WTC11 (cell line): Measurements from ENCODE around the gene HHAT. TPM values are rescaled to one million over a fixed set of nuclear protein-coding genes. Genes with fewer than 3 reads are reported as not detected.

Experiments
- ATAC-seq: fragments of 200-7000 bp; cut with Tn5 transposase; 2 replicates; pipeline ENCODE4 v1.10.0; 2021; ENCODE audit warnings: mild to moderate bottlenecking, moderate library complexity
- CTCF ChIA-PET: fragments of 300-600 bp; sonication (Branson Sonifier 250); formaldehyde crosslinking; loops from one replicate; lab custom pipeline; 2021; ENCODE audit warnings: antibody characterized with exemption; lab: Charles Lee
- POLR2A ChIA-PET: fragments of 350-600 bp; sonication (Branson Sonifier 250); formaldehyde crosslinking; loops from one replicate; lab custom pipeline; 2021; ENCODE audit warnings: antibody characterized with exemption; lab: Charles Lee
- DNase-seq: peaks from one replicate; pipeline ENCODE4 v3.0.0; 2021; ENCODE audit warnings: low spot score
- H3K27ac Mint-ChIP-seq: 2 replicates; pipeline ENCODE4 v1.8.0; 2021; ENCODE audit warnings: mixed read lengths
- H3K27me3 Mint-ChIP-seq: 2 replicates; pipeline ENCODE4 v1.8.0; 2021; ENCODE audit warnings: low read depth, mild to moderate bottlenecking, moderate library complexity, mixed read lengths
- H3K36me3 Mint-ChIP-seq: 2 replicates; pipeline ENCODE4 v1.8.0; 2021; ENCODE audit warnings: mixed read lengths
- H3K4me1 Mint-ChIP-seq: 2 replicates; pipeline ENCODE4 v1.8.0; 2022; ENCODE audit warnings: mixed read lengths
- H3K4me3 Mint-ChIP-seq: 2 replicates; pipeline ENCODE4 v1.8.0; 2021; ENCODE audit warnings: mild to moderate bottlenecking, moderate library complexity, mixed read lengths
- H3K9me3 Mint-ChIP-seq: 2 replicates; pipeline ENCODE4 v1.8.0; 2021; ENCODE audit warnings: mixed read lengths
- CREB1 ChIP-seq: sonication (generic); formaldehyde crosslinking; IDR thresholded peaks from 2 replicates; pipeline ENCODE4 v1.8.0; 2023; ENCODE audit warnings: mild to moderate bottlenecking, missing genetic modification reagents
- CREM ChIP-seq: sonication (generic); formaldehyde crosslinking; IDR thresholded peaks from 2 replicates; pipeline ENCODE4 v1.8.1; 2022; ENCODE audit warnings: mild to moderate bottlenecking, missing genetic modification reagents, moderate library complexity
- FOXP1 ChIP-seq: sonication (generic); formaldehyde crosslinking; IDR thresholded peaks from 2 replicates; pipeline ENCODE4 v1.8.0; 2022; ENCODE audit warnings: missing genetic modification reagents, mild to moderate bottlenecking, moderate library complexity, borderline replicate concordance
- GABPB1 ChIP-seq: sonication (generic); formaldehyde crosslinking; IDR thresholded peaks from 2 replicates; pipeline ENCODE4 v1.8.1; 2023; ENCODE audit warnings: mild to moderate bottlenecking, missing genetic modification reagents
- IRF2 ChIP-seq: sonication (generic); formaldehyde crosslinking; IDR thresholded peaks from 2 replicates; pipeline ENCODE4 v1.8.0; 2022; ENCODE audit warnings: low read depth, missing genetic modification reagents, borderline replicate concordance
- JAZF1 ChIP-seq: fragments of 250-450 bp; sonication (Bioruptor Pico); IDR thresholded peaks from 2 replicates; pipeline ENCODE4 v1.9.0; 2021; ENCODE audit warnings: moderate library complexity, mild to moderate bottlenecking, inconsistent platforms
- JUN ChIP-seq: sonication (generic); formaldehyde crosslinking; IDR thresholded peaks from 2 replicates; pipeline ENCODE4 v1.8.0; 2023; ENCODE audit warnings: mild to moderate bottlenecking, missing genetic modification reagents
- KAT7 ChIP-seq: sonication (generic); formaldehyde crosslinking; IDR thresholded peaks from 2 replicates; pipeline ENCODE4 v1.8.1; 2023; ENCODE audit warnings: missing genetic modification reagents, mild to moderate bottlenecking, borderline replicate concordance
- NFE2L1 ChIP-seq: sonication (generic); formaldehyde crosslinking; IDR thresholded peaks from 2 replicates; pipeline ENCODE4 v1.8.1; 2023; ENCODE audit warnings: missing genetic modification reagents
- PRRX2 ChIP-seq: fragments of 250-450 bp; sonication (Bioruptor Pico); IDR thresholded peaks from 2 replicates; pipeline ENCODE4 v1.8.0; 2021; ENCODE audit warnings: mild to moderate bottlenecking
- ZNF232 ChIP-seq: sonication (generic); formaldehyde crosslinking; IDR thresholded peaks from 2 replicates; pipeline ENCODE4 v1.8.0; 2022; ENCODE audit warnings: mild to moderate bottlenecking, missing genetic modification reagents
- ZNF396 ChIP-seq: fragments of 250-450 bp; sonication (Bioruptor Pico); IDR thresholded peaks from 2 replicates; pipeline ENCODE4 v1.8.0; 2021; ENCODE audit warnings: mild to moderate bottlenecking, moderate library complexity, borderline replicate concordance
- total RNA-seq: library from RNA; stranded (reverse); gene quantifications from 3 replicates; pipeline ENCODE4 v1.2.3, GENCODE V29; 2021
- TF ChIP-seq, protein P1 (sequence below): sonication (generic); formaldehyde crosslinking; IDR thresholded peaks from 2 replicates; pipeline ENCODE4 v1.8.1; 2022; ENCODE audit warnings: mild to moderate bottlenecking, missing genetic modification reagents, moderate library complexity, borderline replicate concordance
- TF ChIP-seq, protein P2 (sequence below): sonication (generic); formaldehyde crosslinking; IDR thresholded peaks from 2 replicates; pipeline ENCODE4 v1.8.1; 2022; ENCODE audit warnings: missing genetic modification reagents, borderline replicate concordance
- TF ChIP-seq, protein P3 (sequence below): sonication (generic); formaldehyde crosslinking; IDR thresholded peaks from 2 replicates; pipeline ENCODE4 v1.8.1; 2022; ENCODE audit warnings: mild to moderate bottlenecking, moderate library complexity, missing genetic modification reagents
- TF ChIP-seq, protein P4 (sequence below): fragments of 250-450 bp; sonication (Bioruptor Pico); IDR thresholded peaks from 2 replicates; pipeline ENCODE4 v1.9.0; 2021; ENCODE audit warnings: moderate library complexity, mild to moderate bottlenecking, inconsistent platforms, borderline replicate concordance
- TF ChIP-seq, protein P5 (sequence below): fragments of 200-600 bp; IDR thresholded peaks from 2 replicates; pipeline ENCODE4 v1.8.0; 2022; ENCODE audit warnings: antibody characterized with exemption
- TF ChIP-seq, protein P6 (sequence below): sonication (generic); formaldehyde crosslinking; conservative IDR thresholded peaks from 2 replicates; pipeline ENCODE4 v1.8.1; 2023; ENCODE audit warnings: mild to moderate bottlenecking, low read depth, missing genetic modification reagents, moderate library complexity
- TF ChIP-seq, protein P7 (sequence below): sonication (generic); formaldehyde crosslinking; conservative IDR thresholded peaks from 2 replicates; pipeline ENCODE4 v1.8.1; 2022; ENCODE audit warnings: mild to moderate bottlenecking, missing genetic modification reagents
- TF ChIP-seq, protein P8 (sequence below): sonication (generic); formaldehyde crosslinking; IDR thresholded peaks from 2 replicates; pipeline ENCODE4 v1.8.0; 2022; ENCODE audit warnings: mild to moderate bottlenecking, missing genetic modification reagents

The HHAT gene
- total RNA-seq, 1 experiment from 2014 or later: 0.39 TPM

DNA sequence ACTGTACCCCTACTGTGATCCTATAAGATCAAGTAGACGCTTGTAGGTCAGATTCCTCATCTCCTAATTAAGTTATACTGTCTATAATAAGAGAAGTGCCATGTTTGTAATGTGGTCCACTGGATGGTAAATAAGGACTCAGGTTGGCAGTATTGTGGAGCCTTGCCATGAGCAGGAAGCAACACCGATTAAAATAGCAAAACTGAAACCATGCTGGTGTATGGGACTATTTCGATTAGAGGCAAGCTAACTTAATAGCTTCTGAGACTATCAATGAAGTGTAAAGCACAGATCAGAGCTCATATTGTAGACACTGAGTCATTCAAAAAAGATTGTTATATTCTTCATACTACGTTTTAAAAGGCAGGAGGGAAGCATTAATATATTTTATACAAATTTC lies 348.8 kb downstream of the HHAT start (continued):
- TF ChIP-seq, protein P1, sequence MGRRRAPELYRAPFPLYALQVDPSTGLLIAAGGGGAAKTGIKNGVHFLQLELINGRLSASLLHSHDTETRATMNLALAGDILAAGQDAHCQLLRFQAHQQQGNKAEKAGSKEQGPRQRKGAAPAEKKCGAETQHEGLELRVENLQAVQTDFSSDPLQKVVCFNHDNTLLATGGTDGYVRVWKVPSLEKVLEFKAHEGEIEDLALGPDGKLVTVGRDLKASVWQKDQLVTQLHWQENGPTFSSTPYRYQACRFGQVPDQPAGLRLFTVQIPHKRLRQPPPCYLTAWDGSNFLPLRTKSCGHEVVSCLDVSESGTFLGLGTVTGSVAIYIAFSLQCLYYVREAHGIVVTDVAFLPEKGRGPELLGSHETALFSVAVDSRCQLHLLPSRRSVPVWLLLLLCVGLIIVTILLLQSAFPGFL (CRISPR knock-in tag): no peak

DNA sequence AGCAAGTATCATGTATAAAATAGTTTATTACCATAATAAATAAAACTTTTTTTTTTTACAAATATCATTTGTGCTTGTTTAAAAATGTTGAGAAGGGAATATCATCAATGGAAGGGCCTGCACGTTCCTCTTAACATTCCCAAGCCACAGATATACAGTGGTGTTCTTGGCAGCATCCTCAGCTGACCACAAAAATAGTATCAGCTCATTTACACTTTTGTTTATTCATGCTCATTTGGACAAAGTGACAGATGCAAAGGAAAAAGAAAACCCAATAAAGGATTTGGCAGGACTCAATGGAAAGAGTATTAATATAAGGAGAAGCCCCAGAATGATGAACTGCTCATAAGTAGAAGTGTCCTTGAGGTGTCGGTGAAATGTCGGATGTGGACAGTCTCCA lies 349.6 kb downstream of the HHAT start:
- DNase-seq (no peak), ATAC-seq (no peak)
- Mint-ChIP-seq H3K27me3 (no peaks in the 10 kb centered on the region), H3K4me1 (no peaks in the 10 kb centered on the region), H3K4me3 (no peak overlapping the region), H3K27ac (no peak overlapping the region), H3K36me3 (no peaks in the 10 kb centered on the region), H3K9me3 (no peaks in the 10 kb centered on the region)
- CTCF ChIA-PET: interaction anchor here (0.5 kb wide), 1 partner anchor 60 kb away, joined by 3 read pairs; no protein-coding TSS in a partner anchor
- no peak for TF ChIP-seq ZNF396 (CRISPR knock-in tag)
- no peak for TF ChIP-seq KAT7 (CRISPR knock-in tag)
- no peak for TF ChIP-seq FOXP1 (CRISPR knock-in tag)
- TF ChIP-seq, protein P2, sequence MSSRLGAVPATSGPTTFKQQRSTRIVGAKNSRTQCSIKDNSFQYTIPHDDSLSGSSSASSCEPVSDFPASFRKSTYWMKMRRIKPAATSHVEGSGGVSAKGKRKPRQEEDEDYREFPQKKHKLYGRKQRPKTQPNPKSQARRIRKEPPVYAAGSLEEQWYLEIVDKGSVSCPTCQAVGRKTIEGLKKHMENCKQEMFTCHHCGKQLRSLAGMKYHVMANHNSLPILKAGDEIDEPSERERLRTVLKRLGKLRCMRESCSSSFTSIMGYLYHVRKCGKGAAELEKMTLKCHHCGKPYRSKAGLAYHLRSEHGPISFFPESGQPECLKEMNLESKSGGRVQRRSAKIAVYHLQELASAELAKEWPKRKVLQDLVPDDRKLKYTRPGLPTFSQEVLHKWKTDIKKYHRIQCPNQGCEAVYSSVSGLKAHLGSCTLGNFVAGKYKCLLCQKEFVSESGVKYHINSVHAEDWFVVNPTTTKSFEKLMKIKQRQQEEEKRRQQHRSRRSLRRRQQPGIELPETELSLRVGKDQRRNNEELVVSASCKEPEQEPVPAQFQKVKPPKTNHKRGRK (CRISPR knock-in tag): no peak
- TF ChIP-seq, protein P3, sequence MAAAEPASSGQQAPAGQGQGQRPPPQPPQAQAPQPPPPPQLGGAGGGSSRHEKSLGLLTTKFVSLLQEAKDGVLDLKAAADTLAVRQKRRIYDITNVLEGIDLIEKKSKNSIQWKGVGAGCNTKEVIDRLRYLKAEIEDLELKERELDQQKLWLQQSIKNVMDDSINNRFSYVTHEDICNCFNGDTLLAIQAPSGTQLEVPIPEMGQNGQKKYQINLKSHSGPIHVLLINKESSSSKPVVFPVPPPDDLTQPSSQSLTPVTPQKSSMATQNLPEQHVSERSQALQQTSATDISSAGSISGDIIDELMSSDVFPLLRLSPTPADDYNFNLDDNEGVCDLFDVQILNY (CRISPR knock-in tag): no peak
- TF ChIP-seq CREB1 (CRISPR knock-in tag): no peak
- TF ChIP-seq JAZF1 (CRISPR knock-in tag): no peak
- POLR2A ChIA-PET: no interaction called here

DNA sequence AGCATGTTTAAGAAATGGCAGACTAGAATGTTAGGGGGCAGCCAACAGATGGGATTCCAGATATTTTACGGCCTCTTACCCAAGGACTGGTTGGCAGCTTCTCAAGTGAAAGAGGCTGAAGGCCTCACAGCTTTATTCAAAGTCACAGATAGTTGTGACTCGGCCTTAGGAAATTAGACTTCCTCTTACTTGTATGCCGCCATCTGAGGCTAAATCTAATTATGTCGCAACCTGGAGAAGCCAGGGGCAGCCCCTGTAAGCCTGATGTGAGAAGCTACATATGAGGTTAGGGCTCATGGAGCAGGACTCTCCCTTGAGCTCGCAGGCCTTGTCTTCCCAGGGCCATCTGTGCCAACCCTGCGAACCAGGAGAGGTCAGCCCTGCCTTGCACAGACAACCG lies 352.5 kb downstream of the HHAT start:
- H3K4me3 Mint-ChIP-seq: no peak overlapping the region
- POLR2A ChIA-PET: no interaction called here
- H3K4me1 Mint-ChIP-seq: no peaks in the 10 kb centered on the region
- H3K36me3 Mint-ChIP-seq: no peaks in the 10 kb centered on the region
- no peak overlapping the region for H3K27ac Mint-ChIP-seq
- ATAC-seq: no peak
- H3K9me3 Mint-ChIP-seq: no peaks in the 10 kb centered on the region
- no peaks in the 10 kb centered on the region for H3K27me3 Mint-ChIP-seq
- DNase-seq: no peak
- CTCF ChIA-PET: no interaction called here
- TF ChIP-seq, protein P3 (CRISPR knock-in tag): no peak
- TF ChIP-seq IRF2 (CRISPR knock-in tag) (no peak), CREM (CRISPR knock-in tag) (no peak), GABPB1 (CRISPR knock-in tag) (no peak), ZNF232 (no peak), JUN (CRISPR knock-in tag) (no peak), PRRX2 (CRISPR knock-in tag) (no peak), NFE2L1 (no peak)
- TF ChIP-seq, protein P4, sequence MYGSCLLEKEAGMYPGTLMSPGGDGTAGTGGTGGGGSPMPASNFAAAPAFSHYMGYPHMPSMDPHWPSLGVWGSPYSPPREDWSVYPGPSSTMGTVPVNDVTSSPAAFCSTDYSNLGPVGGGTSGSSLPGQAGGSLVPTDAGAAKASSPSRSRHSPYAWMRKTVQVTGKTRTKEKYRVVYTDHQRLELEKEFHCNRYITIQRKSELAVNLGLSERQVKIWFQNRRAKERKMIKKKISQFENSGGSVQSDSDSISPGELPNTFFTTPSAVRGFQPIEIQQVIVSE (CRISPR knock-in tag): no peak
- TF ChIP-seq, protein P5, sequence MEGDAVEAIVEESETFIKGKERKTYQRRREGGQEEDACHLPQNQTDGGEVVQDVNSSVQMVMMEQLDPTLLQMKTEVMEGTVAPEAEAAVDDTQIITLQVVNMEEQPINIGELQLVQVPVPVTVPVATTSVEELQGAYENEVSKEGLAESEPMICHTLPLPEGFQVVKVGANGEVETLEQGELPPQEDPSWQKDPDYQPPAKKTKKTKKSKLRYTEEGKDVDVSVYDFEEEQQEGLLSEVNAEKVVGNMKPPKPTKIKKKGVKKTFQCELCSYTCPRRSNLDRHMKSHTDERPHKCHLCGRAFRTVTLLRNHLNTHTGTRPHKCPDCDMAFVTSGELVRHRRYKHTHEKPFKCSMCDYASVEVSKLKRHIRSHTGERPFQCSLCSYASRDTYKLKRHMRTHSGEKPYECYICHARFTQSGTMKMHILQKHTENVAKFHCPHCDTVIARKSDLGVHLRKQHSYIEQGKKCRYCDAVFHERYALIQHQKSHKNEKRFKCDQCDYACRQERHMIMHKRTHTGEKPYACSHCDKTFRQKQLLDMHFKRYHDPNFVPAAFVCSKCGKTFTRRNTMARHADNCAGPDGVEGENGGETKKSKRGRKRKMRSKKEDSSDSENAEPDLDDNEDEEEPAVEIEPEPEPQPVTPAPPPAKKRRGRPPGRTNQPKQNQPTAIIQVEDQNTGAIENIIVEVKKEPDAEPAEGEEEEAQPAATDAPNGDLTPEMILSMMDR: no peak
- TF ChIP-seq, protein P6, sequence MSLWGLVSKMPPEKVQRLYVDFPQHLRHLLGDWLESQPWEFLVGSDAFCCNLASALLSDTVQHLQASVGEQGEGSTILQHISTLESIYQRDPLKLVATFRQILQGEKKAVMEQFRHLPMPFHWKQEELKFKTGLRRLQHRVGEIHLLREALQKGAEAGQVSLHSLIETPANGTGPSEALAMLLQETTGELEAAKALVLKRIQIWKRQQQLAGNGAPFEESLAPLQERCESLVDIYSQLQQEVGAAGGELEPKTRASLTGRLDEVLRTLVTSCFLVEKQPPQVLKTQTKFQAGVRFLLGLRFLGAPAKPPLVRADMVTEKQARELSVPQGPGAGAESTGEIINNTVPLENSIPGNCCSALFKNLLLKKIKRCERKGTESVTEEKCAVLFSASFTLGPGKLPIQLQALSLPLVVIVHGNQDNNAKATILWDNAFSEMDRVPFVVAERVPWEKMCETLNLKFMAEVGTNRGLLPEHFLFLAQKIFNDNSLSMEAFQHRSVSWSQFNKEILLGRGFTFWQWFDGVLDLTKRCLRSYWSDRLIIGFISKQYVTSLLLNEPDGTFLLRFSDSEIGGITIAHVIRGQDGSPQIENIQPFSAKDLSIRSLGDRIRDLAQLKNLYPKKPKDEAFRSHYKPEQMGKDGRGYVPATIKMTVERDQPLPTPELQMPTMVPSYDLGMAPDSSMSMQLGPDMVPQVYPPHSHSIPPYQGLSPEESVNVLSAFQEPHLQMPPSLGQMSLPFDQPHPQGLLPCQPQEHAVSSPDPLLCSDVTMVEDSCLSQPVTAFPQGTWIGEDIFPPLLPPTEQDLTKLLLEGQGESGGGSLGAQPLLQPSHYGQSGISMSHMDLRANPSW (CRISPR knock-in tag): no peak
- TF ChIP-seq, protein P7, sequence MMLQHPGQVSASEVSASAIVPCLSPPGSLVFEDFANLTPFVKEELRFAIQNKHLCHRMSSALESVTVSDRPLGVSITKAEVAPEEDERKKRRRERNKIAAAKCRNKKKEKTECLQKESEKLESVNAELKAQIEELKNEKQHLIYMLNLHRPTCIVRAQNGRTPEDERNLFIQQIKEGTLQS (CRISPR knock-in tag): no peak
- TF ChIP-seq, protein P8, sequence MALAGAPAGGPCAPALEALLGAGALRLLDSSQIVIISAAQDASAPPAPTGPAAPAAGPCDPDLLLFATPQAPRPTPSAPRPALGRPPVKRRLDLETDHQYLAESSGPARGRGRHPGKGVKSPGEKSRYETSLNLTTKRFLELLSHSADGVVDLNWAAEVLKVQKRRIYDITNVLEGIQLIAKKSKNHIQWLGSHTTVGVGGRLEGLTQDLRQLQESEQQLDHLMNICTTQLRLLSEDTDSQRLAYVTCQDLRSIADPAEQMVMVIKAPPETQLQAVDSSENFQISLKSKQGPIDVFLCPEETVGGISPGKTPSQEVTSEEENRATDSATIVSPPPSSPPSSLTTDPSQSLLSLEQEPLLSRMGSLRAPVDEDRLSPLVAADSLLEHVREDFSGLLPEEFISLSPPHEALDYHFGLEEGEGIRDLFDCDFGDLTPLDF (CRISPR knock-in tag): no peak
